Left ventricle myocardium inferior (tissue), 1 donor: ENCODE measurements around the gene JPH3. TPM values are rescaled to one million over a fixed set of nuclear protein-coding genes. Genes with fewer than 3 reads are reported as not detected.

Experiments used
- DNase-seq: peaks from one replicate; pipeline ENCODE4 v3.0.0-alpha.2; 2020
- H3K27ac ChIP-seq: fragments of 200-600 bp; replicated peaks from 2 replicates; pipeline ENCODE4 v1.8.0; 2021
- H3K27me3 ChIP-seq: fragments of 200-600 bp; 2 replicates; pipeline ENCODE4 v1.8.0; 2021; ENCODE audit warnings: low read depth
- H3K36me3 ChIP-seq: fragments of 200-600 bp; 2 replicates; pipeline ENCODE4 v1.8.0; 2021
- H3K4me1 ChIP-seq: fragments of 200-600 bp; 2 replicates; pipeline ENCODE4 v1.8.0; 2021
- H3K4me3 ChIP-seq: fragments of 200-600 bp; 2 replicates; pipeline ENCODE4 v1.8.0; 2021; ENCODE audit warnings: mild to moderate bottlenecking, moderate library complexity
- H3K9me3 ChIP-seq: fragments of 200-600 bp; replicated peaks from 2 replicates; pipeline ENCODE4 v1.8.0; 2021
- CTCF ChIP-seq: fragments of 200-600 bp; IDR thresholded peaks from 2 replicates; pipeline ENCODE4 v1.8.0; 2021; ENCODE audit warnings: antibody characterized with exemption, mild to moderate bottlenecking, borderline replicate concordance
- intact Hi-C: fragments of 100-400 bp; cut with micrococcal nuclease; formaldehyde crosslinking; loops from one replicate; pipeline ENCODE4 v1.11.0; 2022
- total RNA-seq: library from RNA; stranded (reverse); fragmentation: NEBNext Ultra II Directional; extraction: Animal tissue kit (Norgen Biotek cat#: 25700); gene quantifications from one replicate; pipeline ENCODE4 v1.2.1, GENCODE V29; 2021
- donor health status: DM: no; HTN: yes; CAD: no; lungs with severe emphysema.

The JPH3 gene
- total RNA-seq, 1 donor from 2014 or later, result 0.14 TPM

DNA sequence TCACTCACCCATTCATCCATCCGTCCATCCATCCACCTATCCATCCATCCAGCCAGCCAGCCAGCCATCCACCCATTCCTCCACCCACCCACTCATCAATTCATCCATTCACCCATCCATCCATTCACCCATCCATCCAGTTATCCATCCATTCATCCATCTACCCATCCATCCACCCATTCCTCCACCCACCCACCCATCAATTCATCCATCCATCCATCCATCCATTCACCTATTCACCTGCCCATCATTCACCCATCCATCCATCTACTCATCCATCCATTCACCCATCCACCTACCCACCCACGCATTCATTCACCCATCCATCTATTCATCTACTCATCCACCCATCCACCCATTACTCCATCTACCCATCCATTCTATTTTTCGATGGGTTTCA lies 43.6 kb upstream of the JPH3 start:
- H3K36me3 ChIP-seq, result no peaks in the 10 kb centered on the region
- intact Hi-C loops, result no loop called here
- no peak overlapping the region for H3K27ac ChIP-seq
- peaks cover 28% of the 10 kb centered on the region for H3K27me3 ChIP-seq
- H3K4me1 ChIP-seq, result peaks cover 9% of the 10 kb centered on the region
- H3K9me3 ChIP-seq, result no peaks in the 10 kb centered on the region
- H3K4me3 ChIP-seq, result no peak overlapping the region
- no peak for DNase-seq
- TF ChIP-seq CTCF, result no peak

- H3K4me1 ChIP-seq, result peaks cover 9% of the 10 kb centered on the region
- no peak overlapping the region for H3K27ac ChIP-seq
- no peaks in the 10 kb centered on the region for H3K9me3 ChIP-seq
- intact Hi-C loops, result no loop called here
- no peaks in the 10 kb centered on the region for H3K36me3 ChIP-seq
- no peak for DNase-seq
- TF ChIP-seq CTCF, result no peak
- no peak overlapping the region for H3K4me3 ChIP-seq
- H3K27me3 ChIP-seq, result peaks cover 16% of the 10 kb centered on the region
These were observed 42.4 kb upstream of the JPH3 start for GRCh38 chr16:87559945-87560344.

DNA sequence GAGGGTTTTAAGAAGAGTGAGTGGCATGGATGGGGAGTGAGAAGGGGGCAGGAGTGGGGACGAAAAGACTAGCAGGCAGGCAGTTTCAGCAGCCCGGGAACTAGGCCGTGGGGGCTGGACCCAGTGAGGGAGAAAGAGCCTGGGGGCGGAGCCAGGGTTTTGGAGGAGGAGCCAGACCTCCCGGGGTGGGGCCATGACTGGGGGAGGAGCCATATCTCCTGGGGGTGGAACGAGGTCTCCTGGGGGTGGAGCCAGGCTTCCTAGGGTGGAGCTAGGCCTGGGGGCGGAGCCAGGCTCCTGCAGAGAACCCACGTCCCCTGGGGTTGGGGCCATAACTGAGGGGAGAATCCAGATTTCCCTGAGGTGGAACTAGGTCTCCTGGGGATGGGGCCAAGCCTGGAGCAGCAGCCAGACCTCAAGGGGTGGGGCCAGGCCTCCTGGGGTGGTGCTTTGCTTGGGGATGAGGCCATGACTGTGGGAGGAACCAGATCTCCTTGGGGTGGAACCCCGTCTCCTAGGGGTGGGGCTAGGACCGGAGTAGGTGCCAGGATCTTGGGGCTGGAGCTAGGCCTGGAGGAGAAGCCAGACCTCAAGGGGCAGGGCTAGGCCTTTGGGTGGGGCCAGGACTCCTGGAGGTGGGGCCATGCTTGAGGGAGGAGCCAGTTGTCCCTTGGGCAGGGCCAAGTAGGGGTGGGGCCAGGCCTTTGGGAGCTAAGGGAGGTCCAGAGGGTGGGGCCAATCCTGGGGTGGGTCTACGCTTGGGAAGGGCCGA lies 41.7 kb upstream of the JPH3 start:
- peak; percentile 45 for DNase-seq
- Histone ChIP-seq H3K36me3 (no peaks in the 10 kb centered on the region), H3K9me3 (no peaks in the 10 kb centered on the region), H3K27me3 (peaks cover 9% of the 10 kb centered on the region), H3K4me3 (no peak overlapping the region), H3K27ac (no peak overlapping the region), H3K4me1 (peaks cover 9% of the 10 kb centered on the region)
- intact Hi-C loops, result no loop called here
- TF ChIP-seq CTCF, result no peak

DNA sequence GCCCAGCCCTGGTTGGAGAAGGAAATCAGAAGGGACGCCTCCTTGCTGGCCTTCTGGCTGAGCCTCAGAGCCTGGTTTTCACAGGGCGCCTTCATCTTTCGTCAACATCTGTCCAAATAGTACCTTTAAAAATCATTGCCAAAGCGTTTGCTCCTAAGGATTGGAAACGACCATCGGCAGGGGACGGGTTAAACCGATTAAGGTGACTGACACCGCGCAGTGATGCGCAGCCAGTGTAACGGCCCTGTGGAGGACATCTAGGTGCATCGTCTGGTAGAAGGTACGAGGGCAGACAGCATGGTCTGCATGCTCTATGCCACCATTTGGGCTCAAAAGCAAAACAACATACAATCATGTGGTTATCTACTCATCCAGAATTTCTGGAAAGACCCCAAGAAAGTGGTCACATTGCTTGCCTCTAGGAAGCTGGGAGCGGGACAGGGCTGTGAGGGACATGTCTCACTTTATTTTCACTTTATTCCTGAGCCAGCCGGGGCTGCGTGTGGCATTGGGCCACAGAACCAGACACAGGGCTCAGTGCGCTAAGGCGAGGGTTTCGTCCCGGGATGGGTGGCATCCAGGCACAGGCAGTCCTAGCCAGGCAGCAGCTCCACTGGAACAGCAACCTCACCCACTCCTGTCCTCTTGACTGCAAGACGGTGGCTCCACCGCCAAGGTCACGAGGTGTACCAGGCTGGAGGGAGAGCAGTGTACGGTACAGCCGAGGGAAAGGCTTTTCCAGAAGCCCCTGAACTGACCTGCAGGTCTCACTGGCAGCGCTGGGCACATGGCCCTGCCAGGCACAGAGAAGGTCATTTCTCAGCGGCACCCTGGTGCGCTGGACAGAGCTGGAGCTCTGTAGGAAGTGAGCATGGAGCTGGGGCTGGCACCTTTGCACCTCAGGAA lies 40.9 kb upstream of the JPH3 start:
- no peaks in the 10 kb centered on the region for H3K36me3 ChIP-seq
- no peak overlapping the region for H3K4me3 ChIP-seq
- H3K27ac ChIP-seq, result no peak overlapping the region
- DNase-seq, result no peak
- TF ChIP-seq CTCF, result no peak
- H3K9me3 ChIP-seq, result no peaks in the 10 kb centered on the region
- intact Hi-C loops, result no loop called here
- peaks cover 6% of the 10 kb centered on the region for H3K4me1 ChIP-seq
- peaks cover 4% of the 10 kb centered on the region for H3K27me3 ChIP-seq

DNA sequence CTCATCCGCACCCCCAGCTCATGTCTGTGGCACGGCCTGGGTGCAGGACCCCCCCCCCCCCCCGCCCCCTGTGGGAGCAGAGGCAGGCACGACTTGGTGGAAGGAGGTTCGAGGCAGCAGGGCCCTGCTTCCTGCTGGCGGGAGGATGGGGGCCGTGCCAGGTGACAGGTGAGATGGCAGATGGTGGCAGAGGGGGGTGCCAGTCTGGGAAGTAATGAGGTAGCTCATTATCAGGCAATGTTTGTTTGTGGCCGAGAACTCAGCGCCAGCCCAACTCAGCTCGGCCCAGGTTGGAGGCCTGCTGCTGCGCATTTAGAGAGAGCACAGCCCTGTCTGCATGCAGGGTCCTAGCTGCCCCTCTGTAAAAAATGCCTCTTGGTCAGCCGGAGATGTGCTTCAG lies 40.1 kb upstream of the JPH3 start:
- intact Hi-C loops, result no loop called here
- Histone ChIP-seq H3K4me3 (no peak overlapping the region), H3K4me1 (no peaks in the 10 kb centered on the region), H3K27me3 (peaks cover 9% of the 10 kb centered on the region), H3K9me3 (no peaks in the 10 kb centered on the region), H3K36me3 (no peaks in the 10 kb centered on the region), H3K27ac (no peak overlapping the region)
- no peak for DNase-seq
- TF ChIP-seq CTCF, result no peak
